Heart left ventricle (tissue), 16 donors: ENCODE measurements around the gene LDHD. TPM values are rescaled to one million over a fixed set of nuclear protein-coding genes. Genes with fewer than 3 reads are reported as not detected.

Experiments used
- ATAC-seq, 4 donors: fragments of 200-7000 bp; cut with Tn5 transposase; one replicate each; pipeline ENCODE4 v1.9.1; 2020 to 2022; ENCODE audit warnings: moderate library complexity in 4 of 4, mild to moderate bottlenecking in 3 of 4, moderate number of reproducible peaks in 1 of 4
- DNase-seq, 5 donors: peaks; one replicate each; pipeline ENCODE4 v3.0.0-alpha.2; 2020
- H3K27ac ChIP-seq, 12 donors: fragments of 200-600 bp; sonication (generic) in 4 of 12; one replicate each; pipeline versions ENCODE4 v1.5.0 to v1.8.0; 2016 to 2022; ENCODE audit warnings: mild to moderate bottlenecking in 2 of 12
- H3K27me3 ChIP-seq, 9 donors: fragments of 200-600 bp; sonication (generic) in 2 of 9; one replicate each; pipeline versions ENCODE4 v1.5.1 to v1.8.0; 2016 to 2022; ENCODE audit warnings: mild to moderate bottlenecking in 3 of 9
- H3K36me3 ChIP-seq, 9 donors: fragments of 200-600 bp; sonication (generic) in 2 of 9; one replicate each; pipeline versions ENCODE4 v1.5.0 to v1.8.0; 2018 to 2022; ENCODE audit warnings: mild to moderate bottlenecking in 2 of 9
- H3K4me1 ChIP-seq, 12 donors: fragments of 200-600 bp; sonication (generic) in 4 of 12; one replicate each; pipeline versions ENCODE4 v1.5.0 to v1.8.0; 2016 to 2022; ENCODE audit warnings: mild to moderate bottlenecking in 3 of 12
- H3K4me3 ChIP-seq, 12 donors: fragments of 200-600 bp; sonication (generic) in 4 of 12; one replicate each; pipeline versions ENCODE4 v1.5.0 to v1.8.0; 2017 to 2022; ENCODE audit warnings: mild to moderate bottlenecking in 9 of 12, moderate library complexity in 4 of 12
- H3K9me3 ChIP-seq, 12 donors: fragments of 200-600 bp; sonication (generic) in 4 of 12; one replicate each; pipeline versions ENCODE4 v1.5.0 to v1.8.0; 2016 to 2022; ENCODE audit warnings: mild to moderate bottlenecking in 1 of 12
- CTCF ChIP-seq, 12 donors: fragments of 200-600 bp; sonication (generic) in 4 of 12; IDR thresholded peaks; one replicate each; pipeline versions ENCODE4 v1.5.0 to v1.8.0; 2018 to 2022; ENCODE audit warnings: antibody characterized with exemption in 12 of 12, mild to moderate bottlenecking in 5 of 12
- POLR2A ChIP-seq, 2 donors: fragments of 450-650 bp; IDR thresholded peaks; one replicate each; pipeline ENCODE4 v1.6.1; 2017; ENCODE audit warnings: antibody characterized with exemption in 2 of 2, mild to moderate bottlenecking in 2 of 2, moderate library complexity in 2 of 2
- WGBS, 4 donors: extraction: QIAGEN DNeasy Blood & Tissue Kit in 2 of 4; methylation state at CpG; one replicate each; pipeline versions ENCODE4 v1.1.5 to v1.1.7; 2013 to 2018; 5-methylcytosine and 5-hydroxymethylcytosine counted together
- intact Hi-C, 10 donors: fragments of 100-400 bp; cut with DNase I; formaldehyde crosslinking; loops; one replicate each; pipeline versions ENCODE4 v1.11.1 to v1.14.2; 2022
- polyA plus RNA-seq, 2 donors: library from polyadenylated mRNA; stranded (reverse); fragments of 200-250 nt; gene quantifications; one replicate each; pipeline ENCODE4 v1.2.3, GENCODE V29; 2013
- total RNA-seq, 9 donors: library from RNA; depleted of rRNA in 2 of 9; stranded (reverse); fragments of >200 nt in 2 of 9; fragmentation: NEBNext Ultra II Directional in 3 of 9; extraction: Animal tissue kit (Norgen Biotek cat#: 25700) in 3 of 9; gene quantifications; one replicate each; pipeline versions ENCODE4 v1.1.0 to v1.2.4, GENCODE V29; 2016 to 2023
- donor health status: ischemic (EF 13 %, LVEDD 7.1; RV severe dilation, severe dysfunction).
- donor health status: healthy with polysubstance abuse.
- donor health status: DM: no; HTN: yes; CAD: no.
- donor health status: DM: no; HTN: no; CAD: no.
- donor health status: ischemic (EF 25% LVEDD 6.9; RV normal size, moderate dysfunction).
- donor health status: ischemic (EF 25% LVEDD 5.7; RV mildly dilated, moderate dysfunction).
- donor health status: healthy.
- donor health status: DM: yes; HTN: yes; CAD: no.
- donor health status: ischemic (EF 35%, LVEDD 5.7; RV mildly dilated, moderate dysfunction).
- donor health status: nonischemic (EF 11% LVEDD 7.7; RV severe dilation, severe dysfunction).
- donor health status: DM: yes; HTN: yes; CAD: no.
- donor health status: PGD.
- donor health status: ischemic (EF 29% LVEDD 5.4; RV normal size, mild dysfunction).
- donor health status: nonischemic (EF 23%, LVEDD 6.1; RV moderate dilation, normal function).

The LDHD gene
- total and polyA plus RNA-seq, 11 donors, result 49.0 to 185 (median 90.6) TPM

DNA sequence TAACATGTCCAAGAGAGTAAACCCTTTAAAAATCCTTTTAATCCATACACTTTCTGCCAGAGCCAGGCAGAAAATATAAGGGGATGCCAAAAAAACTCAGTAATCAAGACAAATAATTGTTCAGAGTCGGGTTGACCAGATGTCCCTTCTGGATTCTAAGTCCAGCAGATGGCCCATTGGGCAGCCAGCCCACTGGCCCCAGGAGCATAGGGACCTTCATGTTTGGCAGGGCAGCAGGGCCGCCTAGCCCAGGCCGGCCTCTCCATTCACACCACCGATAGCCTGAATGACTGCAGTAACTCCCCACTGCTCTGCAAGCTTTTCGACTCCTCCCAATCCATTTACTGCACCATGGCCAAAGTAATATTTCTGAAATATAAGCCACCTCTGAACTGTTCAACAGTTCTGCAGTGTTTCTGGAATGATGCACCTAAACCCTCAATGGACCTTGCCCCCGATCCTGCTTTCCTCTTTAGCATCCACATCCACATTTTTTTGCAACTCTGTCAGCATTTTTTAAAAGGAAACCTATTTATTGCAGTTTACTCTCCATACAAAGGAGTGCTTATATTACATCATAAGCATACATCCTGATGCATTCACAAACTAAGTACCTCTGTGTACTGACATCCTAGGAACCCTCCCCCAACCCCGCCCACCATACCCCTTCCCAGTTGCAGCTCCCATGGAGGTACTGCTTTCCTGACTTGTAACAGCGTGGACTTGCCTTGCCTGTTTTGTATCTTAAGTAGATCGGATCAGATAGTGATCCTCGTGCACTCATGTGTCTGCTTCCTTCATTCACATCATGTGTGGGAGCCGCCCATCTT is 46.4 kb downstream of the LDHD start:
- intact Hi-C loops, result no loop called here
- peak overlapping the region in 1 of 12 donors; percentile 15 for H3K27ac ChIP-seq
- no peaks in the 10 kb centered on the region for H3K9me3 ChIP-seq
- no peaks in the 10 kb centered on the region for H3K27me3 ChIP-seq
- no peak overlapping the region for H3K4me3 ChIP-seq
- H3K4me1 ChIP-seq, result peaks cover under 1 to 46% (median 22%) of the 10 kb centered on the region in 12 donors
- no peak for TF ChIP-seq POLR2A (IDR thresholded peaks at IDR 0.05)
- peak; percentile 23 to 81 (median 40) for DNase-seq
- H3K36me3 ChIP-seq, result no peaks in the 10 kb centered on the region
- 43 to 59% (median 46%) methylated on average over 11 of the region's 11 CpGs for WGBS, 4 donors
- ATAC-seq, result peak in 3 of 4 donors; percentile 54 to 68 (median 58)

GRCh38 chr16:75068085-75069031 is 48.2 kb downstream of the LDHD start:
- DNase-seq (no peak), ATAC-seq (no peak)
- Histone ChIP-seq H3K4me3 (no peak overlapping the region), H3K9me3 (no peaks in the 10 kb centered on the region), H3K4me1 (peaks cover 0 to 45% (median 19%) of the 10 kb centered on the region in 12 donors), H3K27me3 (no peaks in the 10 kb centered on the region), H3K27ac (no peak overlapping the region), H3K36me3 (no peaks in the 10 kb centered on the region)
- intact Hi-C loops, result loop anchor here in 1 of 10 donors (10.0 kb wide), 1 partner anchor 64 kb away; no protein-coding TSS in a partner anchor
- WGBS, 4 donors, result 83 to 92% (median 91%) methylated on average over 10 of the region's 10 CpGs
- TF ChIP-seq CTCF (IDR thresholded peaks at IDR 0.05) (no peak), POLR2A (IDR thresholded peaks at IDR 0.05) (no peak)

DNA sequence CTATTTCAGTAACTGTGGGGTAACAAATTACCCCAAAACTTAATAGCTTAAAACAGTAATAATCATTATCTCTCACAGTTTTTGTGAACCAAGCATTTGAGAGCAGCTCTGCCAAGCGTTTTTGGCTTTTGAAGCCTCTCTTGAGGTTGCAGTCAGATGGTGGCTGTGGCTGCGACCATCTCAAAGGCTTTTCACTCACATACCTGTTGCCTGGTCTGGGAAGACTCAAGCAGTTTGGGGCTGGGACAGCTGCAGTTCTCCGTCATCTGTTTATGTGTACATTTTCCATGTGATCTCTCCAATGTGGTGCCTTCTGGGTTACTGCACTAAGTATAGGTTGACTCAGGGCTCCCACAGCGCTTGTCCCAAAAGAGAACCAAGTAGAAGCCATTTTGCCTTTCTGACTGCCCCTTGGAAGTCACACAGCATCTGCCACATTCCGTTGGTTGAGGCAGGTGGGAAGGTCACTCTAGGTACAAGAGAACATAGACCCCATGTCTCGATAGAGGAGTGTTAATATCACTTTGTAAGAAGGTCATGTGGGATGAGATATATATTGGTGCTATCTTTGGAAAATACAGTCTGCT is 49.6 kb downstream of the LDHD start:
- TF ChIP-seq POLR2A (IDR thresholded peaks at IDR 0.05), result no peak
- TF ChIP-seq CTCF (IDR thresholded peaks at IDR 0.05), result no peak
- H3K4me1 ChIP-seq, result peaks cover 0 to 58% (median 31%) of the 10 kb centered on the region in 12 donors
- no peak for ATAC-seq
- no peaks in the 10 kb centered on the region for H3K9me3 ChIP-seq
- no peak overlapping the region for H3K4me3 ChIP-seq
- intact Hi-C loops, result loop anchor here in 1 of 10 donors (10.0 kb wide), 1 partner anchor 62 kb away; no protein-coding TSS in a partner anchor
- H3K27ac ChIP-seq, result peak overlapping the region in 1 of 12 donors; percentile 32
- H3K27me3 ChIP-seq, result no peaks in the 10 kb centered on the region
- DNase-seq, result no peak
- 71 to 83% (median 79%) methylated on average over 6 of the region's 6 CpGs for WGBS, 4 donors
- H3K36me3 ChIP-seq, result no peaks in the 10 kb centered on the region

DNA sequence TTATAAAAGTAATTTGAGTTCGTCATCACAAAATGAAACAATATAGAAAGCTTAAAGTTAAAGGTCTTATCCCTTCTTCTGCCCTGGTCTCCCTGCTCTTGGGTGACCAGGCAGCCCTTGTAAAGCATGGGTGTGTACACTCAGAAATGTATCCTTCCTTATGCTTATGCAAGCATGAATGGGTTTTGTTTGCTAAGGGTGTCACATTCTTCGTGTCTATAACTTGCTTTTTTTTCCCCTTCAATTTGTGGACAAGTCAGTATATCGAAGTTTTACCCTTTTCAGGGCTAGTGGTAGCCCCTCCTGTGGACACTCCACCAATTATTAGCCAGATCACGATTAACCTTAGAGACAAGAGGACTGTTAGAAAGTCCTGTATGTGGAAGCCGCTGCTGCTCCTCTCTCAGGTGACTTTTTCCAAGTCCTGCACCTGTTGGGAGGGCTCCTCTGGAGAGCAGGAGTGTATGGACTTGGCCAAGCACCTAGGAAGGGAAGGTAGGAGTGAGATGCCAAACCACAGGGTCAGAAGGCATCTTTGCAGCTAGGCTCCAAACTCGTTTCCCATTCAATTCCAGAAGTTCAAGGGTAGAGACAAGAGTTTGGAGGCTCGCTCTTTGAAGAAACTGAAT is 50.9 kb downstream of the LDHD start:
- no peaks in the 10 kb centered on the region for H3K27me3 ChIP-seq
- intact Hi-C loops, result loop anchor here in 1 of 10 donors (10.0 kb wide), 1 partner anchor 61 kb away; no protein-coding TSS in a partner anchor
- no peak for DNase-seq
- peaks cover 0 to 60% (median 33%) of the 10 kb centered on the region in 12 donors for H3K4me1 ChIP-seq
- H3K27ac ChIP-seq, result peak overlapping the region in 2 of 12 donors; percentile 11 to 35
- H3K36me3 ChIP-seq, result no peaks in the 10 kb centered on the region
- 84 to 87% (median 85%) methylated on average over 7 of the region's 7 CpGs for WGBS, 4 donors
- ATAC-seq, result no peak
- TF ChIP-seq CTCF (IDR thresholded peaks at IDR 0.05) (no peak), POLR2A (IDR thresholded peaks at IDR 0.05) (no peak)
- no peaks in the 10 kb centered on the region for H3K9me3 ChIP-seq
- no peak overlapping the region for H3K4me3 ChIP-seq
